SK-N-SH (cell line): ENCODE measurements around the gene JCHAIN. TPM values are rescaled to one million over a fixed set of nuclear protein-coding genes. Genes with fewer than 3 reads are reported as not detected.
"Not testable (repeated sequence)": the region's sequence is repeated elsewhere in the genome, so short reads cannot be mapped to it uniquely, and the experiment has no call there.

Experiments used
- CTCF ChIA-PET: fragments of 300-600, 350-600 bp; formaldehyde crosslinking; extraction: SDS; loops from one replicate; lab custom pipeline; 2021; lab: Yijun Ruan, JAX
- POLR2A ChIA-PET: fragments of 350-600 bp; sonication (Branson Sonifier 250); formaldehyde crosslinking; extraction: SDS; loops from one replicate; lab custom pipeline; 2020; ENCODE audit warnings: antibody characterized with exemption, inconsistent platforms; lab: Yijun Ruan, JAX
- DNase-seq: peaks from one replicate; pipeline ENCODE4 v3.0.0; 2012
- H2AFZ ChIP-seq: fragments of 200-600 bp; sonication (generic); 2 replicates; pipeline ENCODE4 v1.8.1; 2016; ENCODE audit warnings: antibody characterized with exemption, mild to moderate bottlenecking, low read depth
- H3F3A ChIP-seq: fragments of 200-600 bp; sonication (generic); replicated peaks from 2 replicates; pipeline ENCODE3; 2016; ENCODE audit warnings: antibody characterized with exemption, mild to moderate bottlenecking; ENCODE audit not compliant: insufficient read depth
- H3K27ac ChIP-seq, 2 experiments: fragments of 200-500 bp in 1 of 2; fragments of 200-600 bp in 1 of 2; sonication (Bioruptor generic) in 1 of 2; sonication (generic), shearing (Covaris generic) in 1 of 2; 2 replicates each; pipeline versions ENCODE4 v1.5.1 to v1.6.1; 2014 to 2016; ENCODE audit warnings: low read depth in 2 of 2, inconsistent platforms in 1 of 2, low read length in 1 of 2, mild to moderate bottlenecking in 1 of 2, mixed read lengths in 1 of 2
- H3K27me3 ChIP-seq: fragments of 200-600 bp; sonication (generic), shearing (Covaris generic); 2 replicates; pipeline ENCODE4 v1.6.1; 2016; ENCODE audit warnings: mixed run types; ENCODE audit not compliant: insufficient read depth
- H3K36me3 ChIP-seq, 2 experiments: fragments of 200-500 bp in 1 of 2; fragments of 200-600 bp in 1 of 2; sonication (Bioruptor generic) in 1 of 2; sonication (generic) in 1 of 2; replicated peaks in 1 of 2; 2 replicates each; pipeline versions ENCODE3 to v1.5.1; 2014 to 2016; ENCODE audit warnings: low read length in 1 of 2, mild to moderate bottlenecking in 1 of 2; ENCODE audit not compliant: insufficient read depth in 2 of 2, control insufficient read depth in 1 of 2
- H3K4me1 ChIP-seq, 2 experiments: fragments of 200-500 bp in 1 of 2; fragments of 200-600 bp in 1 of 2; sonication (Bioruptor generic) in 1 of 2; sonication (generic), shearing (Covaris generic) in 1 of 2; 2 replicates each; pipeline versions ENCODE4 v1.5.1 to v1.6.1; 2014 to 2016; ENCODE audit warnings: low read depth in 1 of 2, low read length in 1 of 2, mixed run types in 1 of 2; ENCODE audit not compliant: insufficient read depth in 2 of 2, control insufficient read depth in 1 of 2
- H3K4me2 ChIP-seq: fragments of 200-600 bp; sonication (generic), shearing (Covaris generic); 2 replicates; pipeline ENCODE4 v1.6.1; 2017; ENCODE audit warnings: mixed run types
- H3K4me3 ChIP-seq, 2 experiments: fragments of 200-500 bp in 1 of 2; fragments of 200-600 bp in 1 of 2; sonication (Bioruptor generic) in 1 of 2; sonication (generic), shearing (Covaris generic) in 1 of 2; 2 replicates each; pipeline versions ENCODE4 v1.5.1 to v1.8.1; 2014 to 2016; ENCODE audit warnings: low read depth in 2 of 2, inconsistent platforms in 1 of 2, low read length in 1 of 2, mild to moderate bottlenecking in 1 of 2, mixed read lengths in 1 of 2, moderate library complexity in 1 of 2
- H3K79me2 ChIP-seq: fragments of 200-600 bp; sonication (generic); 2 replicates; pipeline ENCODE4 v1.8.1; 2017; ENCODE audit warnings: mild to moderate bottlenecking; ENCODE audit not compliant: insufficient read depth
- H3K9ac ChIP-seq: fragments of 200-600 bp; sonication (generic); 2 replicates; pipeline ENCODE4 v1.6.1; 2017; ENCODE audit warnings: mixed run types
- H3K9me2 ChIP-seq: fragments of 200-600 bp; sonication (generic); 2 replicates; pipeline ENCODE4 v1.6.1; 2017; ENCODE audit warnings: mixed run types
- H3K9me3 ChIP-seq: fragments of 200-600 bp; sonication (generic); 2 replicates; pipeline ENCODE4 v1.6.1; 2017; ENCODE audit warnings: mixed run types, mild to moderate bottlenecking, moderate library complexity
- H4K20me1 ChIP-seq: fragments of 200-600 bp; sonication (generic); 2 replicates; pipeline ENCODE4 v1.6.1; 2017; ENCODE audit warnings: mild to moderate bottlenecking, mixed run types; ENCODE audit not compliant: insufficient read depth
- EZH2phosphoT487 ChIP-seq: fragments of 200-600 bp; sonication (generic); IDR thresholded peaks from 2 replicates; pipeline ENCODE4 v1.6.1; 2017; ENCODE audit warnings: low read depth, mixed run types, mild to moderate bottlenecking, antibody characterized with exemption, moderate library complexity, borderline replicate concordance
- PBX3 ChIP-seq: IDR thresholded peaks from 2 replicates; pipeline ENCODE4; 2012
- POLR2AphosphoS5 ChIP-seq: IDR thresholded peaks from 2 replicates; pipeline ENCODE4 v1.6.1; 2012; ENCODE audit warnings: low read depth, low read length
- RCOR1 ChIP-seq: fragments of 150-350 bp; IDR thresholded peaks from 2 replicates; pipeline ENCODE4 v1.6.1; 2017; ENCODE audit warnings: antibody characterized with exemption, low read length
- RXRA ChIP-seq: IDR thresholded peaks from 2 replicates; pipeline ENCODE4 v1.4.0; 2012; ENCODE audit warnings: low read depth, mild to moderate bottlenecking, borderline replicate concordance
- TCF12 ChIP-seq: IDR thresholded peaks from 2 replicates; pipeline ENCODE4 v1.4.0; 2012
- YY1 ChIP-seq: IDR thresholded peaks from 2 replicates; pipeline ENCODE4 v1.4.0; 2012; ENCODE audit warnings: low read depth, mild to moderate bottlenecking
- ZBTB33 ChIP-seq: IDR thresholded peaks from 2 replicates; pipeline ENCODE4 v1.4.0; 2012; ENCODE audit warnings: low read depth, borderline replicate concordance
- WGBS: methylation state at CpG from one replicate; pipeline ENCODE4 v1.1.6; 2017; ENCODE audit warnings: low lambda C conversion rate; 5-methylcytosine and 5-hydroxymethylcytosine counted together
- polyA plus RNA-seq, 3 experiments: library from polyadenylated mRNA; depleted of rRNA; stranded (reverse); fragments of >200 nt; gene quantifications; 2 replicates each; pipeline ENCODE4 v1.2.3, GENCODE V29; 2012
- TF ChIP-seq, protein P1 (sequence below): fragments of 150-350 bp; IDR thresholded peaks from 2 replicates; pipeline ENCODE4 v1.6.1; 2016; ENCODE audit warnings: mild to moderate bottlenecking, low read depth, low read length

Gene JCHAIN
- polyA plus RNA-seq, 1 of the 3 experiments (the other 2 are of a cell fraction): 1.1 TPM

GRCh38 chr4:70667740-70668535, 1.6 kb upstream of the JCHAIN start (continued):
- TF ChIP-seq RCOR1: no peak

- 27% methylated on average over 5 of the region's 5 CpGs for WGBS
- CTCF ChIA-PET: interaction anchor here (1.4 kb wide), 1 partner anchor 10 kb away, joined by 3 read pairs; no protein-coding TSS in a partner anchor
- H3K79me2 ChIP-seq, H4K20me1 ChIP-seq, H3K9me3 ChIP-seq, H3K27ac ChIP-seq, H3K4me3 ChIP-seq, H2AFZ ChIP-seq, H3K27me3 ChIP-seq, H3K4me1 ChIP-seq, H3F3A ChIP-seq, H3K9me2 ChIP-seq, POLR2A ChIA-PET, H3K36me3 ChIP-seq, H3K9ac ChIP-seq, DNase-seq, H3K4me2 ChIP-seq: not testable (repeated sequence)
These were observed 4.9 kb downstream of the JCHAIN start for GRCh38 chr4:70661309-70661922.

GRCh38 chr4:70660106-70660505, 6.2 kb downstream of the JCHAIN start:
- Histone ChIP-seq H3K9ac (no peak overlapping the region), H3K27ac (no peak overlapping the region), H3F3A (no peaks in the 10 kb centered on the region), H4K20me1 (no peaks in the 10 kb centered on the region), H3K79me2 (no peaks in the 10 kb centered on the region), H3K9me2 (no peaks in the 10 kb centered on the region), H3K36me3 (no peaks in the 10 kb centered on the region), H3K4me2 (no peak overlapping the region), H3K4me1 (no peaks in the 10 kb centered on the region), H2AFZ (peak overlapping the region; percentile 41; the same call in 1 of the 2 replicates), H3K9me3 (no peaks in the 10 kb centered on the region), H3K27me3 (no peaks in the 10 kb centered on the region; the same call in 1 of the 2 replicates), H3K4me3 (no peak overlapping the region)
- no peak for TF ChIP-seq YY1
- no peak for TF ChIP-seq PBX3
- no peak for TF ChIP-seq POLR2AphosphoS5
- 35% methylated on average over 4 of the region's 4 CpGs for WGBS
- ChIA-PET POLR2A (no interaction called here), CTCF (no interaction called here)
- no peak for DNase-seq

DNA sequence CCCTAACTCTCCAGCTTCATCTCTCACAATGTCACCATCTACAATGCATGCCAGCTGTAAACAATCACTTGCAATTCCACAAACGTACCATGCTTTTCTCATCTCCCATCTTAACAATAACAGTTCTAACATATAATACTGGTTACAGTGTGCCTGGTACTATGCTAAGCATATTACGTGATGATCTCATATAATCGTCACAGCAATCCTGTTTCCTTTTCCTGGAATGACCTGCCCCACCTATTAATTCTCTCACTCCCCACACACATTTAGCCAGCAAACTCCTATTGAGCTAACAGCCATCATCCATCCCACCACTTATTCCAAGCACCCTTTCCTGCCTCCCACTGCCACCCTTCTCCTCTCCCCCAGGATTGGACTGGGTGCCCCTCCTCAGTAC, 7.9 kb downstream of the JCHAIN start:
- Histone ChIP-seq H3K4me1 (no peaks in the 10 kb centered on the region), H3K4me3 (no peak overlapping the region), H3K9ac (no peak overlapping the region), H3K27me3 (no peaks in the 10 kb centered on the region; the same call in 1 of the 2 replicates), H3K4me2 (no peak overlapping the region), H3K27ac (no peak overlapping the region), H2AFZ (peak overlapping the region; percentile 53), H3K36me3 (no peaks in the 10 kb centered on the region), H3F3A (no peaks in the 10 kb centered on the region)
- WGBS: 6% methylated on average over 3 of the region's 3 CpGs
- no peak for DNase-seq
- POLR2A ChIA-PET: no interaction called here
- no peak for TF ChIP-seq POLR2AphosphoS5
- TF ChIP-seq PBX3: no peak
- TF ChIP-seq TCF12: no peak
- TF ChIP-seq RXRA: no peak
- TF ChIP-seq, protein P1, sequence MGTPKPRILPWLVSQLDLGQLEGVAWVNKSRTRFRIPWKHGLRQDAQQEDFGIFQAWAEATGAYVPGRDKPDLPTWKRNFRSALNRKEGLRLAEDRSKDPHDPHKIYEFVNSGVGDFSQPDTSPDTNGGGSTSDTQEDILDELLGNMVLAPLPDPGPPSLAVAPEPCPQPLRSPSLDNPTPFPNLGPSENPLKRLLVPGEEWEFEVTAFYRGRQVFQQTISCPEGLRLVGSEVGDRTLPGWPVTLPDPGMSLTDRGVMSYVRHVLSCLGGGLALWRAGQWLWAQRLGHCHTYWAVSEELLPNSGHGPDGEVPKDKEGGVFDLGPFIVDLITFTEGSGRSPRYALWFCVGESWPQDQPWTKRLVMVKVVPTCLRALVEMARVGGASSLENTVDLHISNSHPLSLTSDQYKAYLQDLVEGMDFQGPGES: no peak
- no peak for TF ChIP-seq EZH2phosphoT487
- TF ChIP-seq ZBTB33: no peak
- no peak for TF ChIP-seq YY1
- TF ChIP-seq, all 33 proteins: peak for 0
- H3K9me2 ChIP-seq: no peaks in the 10 kb centered on the region
- H3K9me3 ChIP-seq: no peaks in the 10 kb centered on the region
- CTCF ChIA-PET: no interaction called here
- no peaks in the 10 kb centered on the region for H3K79me2 ChIP-seq
- H4K20me1 ChIP-seq: no peaks in the 10 kb centered on the region
